22Rv1 (cell line): Measurements from ENCODE around the gene LZTS2.

Experiments used
- H3K27ac ChIP-seq: fragments of 450-650 bp; 2 replicates; pipeline ENCODE4 v1.5.1; 2017
- ZFX ChIP-seq: fragments of 450-650 bp; IDR thresholded peaks from 2 replicates; pipeline ENCODE4 v1.6.1; 2017; ENCODE audit warnings: antibody characterized with exemption, borderline replicate concordance
- TF ChIP-seq, protein P1 (sequence below): fragments of 450-650 bp; IDR thresholded peaks from 2 replicates; pipeline ENCODE4 v1.5.1; 2017; ENCODE audit warnings: mild to moderate bottlenecking

The LZTS2 gene

DNA sequence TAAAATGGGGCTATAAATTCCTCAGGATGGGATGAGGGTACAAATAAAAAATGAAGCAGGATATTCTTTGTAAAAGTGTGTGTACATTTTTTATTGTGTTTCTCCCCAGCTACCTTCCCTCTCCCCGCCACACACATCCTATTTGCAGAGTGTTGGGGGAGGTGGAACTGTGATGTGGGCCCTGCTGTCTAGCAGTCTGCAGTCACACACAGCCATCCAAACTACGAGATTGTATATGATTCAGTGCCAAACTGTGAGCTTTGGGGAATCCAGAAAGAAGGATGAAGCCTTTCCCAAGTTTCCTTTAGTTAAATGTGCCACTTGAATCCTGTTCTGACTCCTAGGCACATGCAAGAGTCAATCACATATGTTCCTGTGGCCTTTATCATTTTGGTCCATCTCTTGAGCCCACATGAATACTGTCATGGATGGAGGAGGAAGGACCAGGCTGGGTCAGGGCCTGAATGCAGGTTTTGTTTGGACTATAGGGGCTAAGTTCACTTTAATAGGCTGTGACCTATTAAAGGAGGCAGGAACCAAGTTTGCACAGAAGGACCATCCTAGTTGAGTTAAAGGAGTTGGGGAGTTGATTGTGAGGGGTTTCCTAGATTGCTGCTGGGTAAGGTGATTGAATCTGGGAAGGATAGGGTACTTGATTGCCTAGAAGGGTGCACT is 31.4 kb upstream of the LZTS2 start:
- TF ChIP-seq, protein P1, sequence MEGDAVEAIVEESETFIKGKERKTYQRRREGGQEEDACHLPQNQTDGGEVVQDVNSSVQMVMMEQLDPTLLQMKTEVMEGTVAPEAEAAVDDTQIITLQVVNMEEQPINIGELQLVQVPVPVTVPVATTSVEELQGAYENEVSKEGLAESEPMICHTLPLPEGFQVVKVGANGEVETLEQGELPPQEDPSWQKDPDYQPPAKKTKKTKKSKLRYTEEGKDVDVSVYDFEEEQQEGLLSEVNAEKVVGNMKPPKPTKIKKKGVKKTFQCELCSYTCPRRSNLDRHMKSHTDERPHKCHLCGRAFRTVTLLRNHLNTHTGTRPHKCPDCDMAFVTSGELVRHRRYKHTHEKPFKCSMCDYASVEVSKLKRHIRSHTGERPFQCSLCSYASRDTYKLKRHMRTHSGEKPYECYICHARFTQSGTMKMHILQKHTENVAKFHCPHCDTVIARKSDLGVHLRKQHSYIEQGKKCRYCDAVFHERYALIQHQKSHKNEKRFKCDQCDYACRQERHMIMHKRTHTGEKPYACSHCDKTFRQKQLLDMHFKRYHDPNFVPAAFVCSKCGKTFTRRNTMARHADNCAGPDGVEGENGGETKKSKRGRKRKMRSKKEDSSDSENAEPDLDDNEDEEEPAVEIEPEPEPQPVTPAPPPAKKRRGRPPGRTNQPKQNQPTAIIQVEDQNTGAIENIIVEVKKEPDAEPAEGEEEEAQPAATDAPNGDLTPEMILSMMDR, result no peak
- TF ChIP-seq ZFX, result no peak
- peak overlapping the region; percentile 15 for H3K27ac ChIP-seq

DNA sequence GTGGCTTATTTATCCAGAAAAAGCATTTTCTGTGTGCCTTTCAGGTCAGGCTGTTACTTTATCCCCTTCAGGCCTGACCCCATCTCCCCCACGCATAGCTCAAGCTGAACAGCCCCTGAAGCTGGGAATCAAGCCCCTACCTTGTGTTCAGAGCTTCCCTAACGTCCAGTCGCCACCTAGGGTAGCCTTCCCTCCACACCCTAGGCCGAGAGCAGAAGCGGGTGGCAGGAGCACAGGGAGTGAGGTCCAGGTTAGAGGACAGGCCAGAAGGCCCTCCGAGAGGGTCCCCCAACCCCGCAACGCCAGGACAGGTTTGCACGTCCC is 30.8 kb upstream of the LZTS2 start:
- peak overlapping the region; percentile 15; the same call in 1 of the 2 replicates for H3K27ac ChIP-seq
- no peak for TF ChIP-seq ZFX
- TF ChIP-seq, protein P1, result no peak

DNA sequence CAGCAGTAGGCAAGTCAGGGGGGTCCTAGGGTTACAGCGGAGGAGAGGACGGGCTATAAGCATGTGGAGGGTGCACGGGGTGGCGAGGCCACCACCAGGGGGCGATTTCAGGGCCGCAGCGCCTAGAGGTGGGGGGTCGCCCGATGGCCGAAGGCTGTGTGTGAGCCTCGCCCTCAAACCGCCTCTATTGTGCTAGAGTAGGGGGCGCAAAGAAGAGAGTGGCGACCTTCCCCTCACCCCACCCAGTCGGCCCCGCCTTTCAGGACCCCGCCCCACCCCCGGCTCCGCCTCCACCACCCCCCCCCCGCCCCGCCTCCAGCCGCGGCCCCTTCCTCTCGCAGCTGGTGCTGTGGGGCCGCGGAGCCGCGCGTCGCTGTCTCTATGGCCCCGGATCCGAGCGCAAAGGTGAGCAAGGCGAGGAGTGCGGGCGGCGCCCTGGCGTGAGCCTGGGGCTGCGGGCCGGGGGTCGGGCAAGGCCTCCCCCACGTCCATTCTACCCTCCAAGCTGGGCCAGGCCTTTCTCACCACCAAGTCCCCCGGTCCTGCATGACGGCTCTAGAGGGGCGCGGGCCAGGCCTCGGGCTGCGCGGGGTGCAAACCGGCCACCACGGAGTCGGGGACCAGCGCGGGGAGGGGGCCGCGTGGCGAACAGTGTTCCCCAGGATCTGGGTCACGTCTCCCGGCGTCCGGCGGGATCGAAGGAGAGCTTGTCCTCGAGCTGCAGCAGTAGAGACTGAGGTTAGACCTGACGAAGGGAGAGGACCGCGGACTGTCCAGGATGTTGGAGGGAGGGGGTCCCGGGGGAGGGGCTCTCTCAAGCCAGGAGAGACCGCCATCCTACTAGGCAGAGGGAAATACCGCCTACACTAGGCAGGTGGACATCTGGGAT is 30.2 kb upstream of the LZTS2 start, which contains the start of gene SEMA4G:
Gene SEMA4G, plus strand, starts transcription at position 318 of the 889 bp plus-strand sequence. CDS start 3,409 bp downstream, outside the sequence.
- TF ChIP-seq, protein P1, result peak; percentile 75
- TF ChIP-seq ZFX, result no peak
- H3K27ac ChIP-seq, result peak within 1 kb of the TSS; percentile 77

DNA sequence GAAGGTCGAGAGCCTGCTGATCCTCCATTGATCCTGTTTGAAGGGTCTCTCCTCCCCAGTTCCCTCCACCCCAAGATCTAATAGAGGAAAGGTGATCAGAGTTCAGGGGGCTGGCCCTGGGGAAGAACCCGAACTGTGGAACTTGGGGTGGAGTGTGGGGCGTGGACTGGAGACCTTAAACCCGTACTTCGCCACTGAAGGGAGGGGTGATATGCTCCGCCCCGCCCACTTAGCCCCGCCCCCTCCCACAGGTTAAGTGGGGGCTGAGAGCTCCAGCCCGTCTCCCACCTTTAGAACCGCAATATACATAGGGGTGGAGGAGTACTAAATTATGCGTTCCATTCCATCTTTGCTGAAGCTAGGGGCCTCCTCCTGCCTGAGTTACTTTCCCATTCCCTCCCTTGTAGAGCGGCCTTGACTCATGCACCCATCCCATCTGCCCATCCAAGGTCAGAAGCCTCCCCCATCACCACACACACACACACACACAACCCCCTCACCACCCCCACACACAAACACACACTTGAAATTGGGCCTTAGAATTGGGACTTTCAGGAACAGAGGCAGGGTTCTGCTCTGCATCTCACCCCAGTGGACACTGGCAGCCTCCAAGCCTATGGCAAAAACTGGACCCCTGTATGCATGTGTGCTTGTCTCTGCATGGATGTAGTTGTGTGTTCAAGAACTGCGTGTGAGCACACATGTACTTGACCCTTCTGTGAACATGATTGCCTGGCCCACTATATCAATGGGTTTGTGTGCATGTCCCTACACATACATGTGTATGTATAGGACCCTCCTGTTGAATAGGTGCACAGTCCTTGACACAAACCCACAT is 29.3 kb upstream of the LZTS2 start:
- TF ChIP-seq, protein P1, result no peak
- no peak for TF ChIP-seq ZFX
- H3K27ac ChIP-seq, result peak overlapping the region; percentile 77

DNA sequence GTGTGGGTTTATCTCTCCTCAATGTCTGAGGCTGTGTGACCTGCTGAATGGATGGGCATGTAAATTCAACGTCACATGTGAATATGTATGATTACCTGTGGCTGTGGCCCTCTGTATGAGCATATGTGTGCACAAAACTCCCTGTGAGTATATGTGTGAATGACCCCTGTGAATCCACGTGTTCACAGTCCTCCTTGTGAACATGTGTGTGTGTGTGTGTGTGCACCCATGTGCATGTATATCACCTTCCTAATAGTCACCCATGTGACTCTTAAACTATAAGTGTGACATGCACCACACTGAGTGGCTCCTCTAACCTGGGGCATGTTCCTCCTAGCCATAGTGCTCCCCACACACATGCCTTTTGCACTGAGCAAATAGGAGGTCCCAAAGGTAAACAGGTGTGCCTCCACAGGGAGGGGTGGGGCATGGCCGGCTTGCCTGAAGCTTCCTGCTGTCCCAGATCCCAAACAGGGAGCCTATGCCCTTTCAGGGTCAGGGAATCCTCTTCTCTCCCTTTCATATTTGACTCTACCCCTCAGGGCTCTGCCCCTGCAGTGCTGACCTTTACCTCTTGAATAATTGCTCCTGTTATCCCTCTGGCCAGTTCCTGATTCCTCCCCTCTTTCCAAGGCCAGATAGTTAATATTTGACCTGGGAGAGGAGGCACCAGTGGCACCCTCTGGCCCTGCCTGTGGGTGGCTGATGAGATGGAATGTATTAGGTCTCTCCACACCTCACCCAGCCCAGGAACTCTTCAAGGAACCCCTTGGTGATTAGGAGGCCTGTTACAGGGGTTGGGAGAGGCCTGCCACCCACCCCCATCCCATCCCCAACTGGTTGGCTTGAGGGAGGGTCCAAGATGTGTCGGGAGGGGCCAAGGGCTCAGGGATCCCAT is 28.4 kb upstream of the LZTS2 start:
- TF ChIP-seq ZFX, result no peak
- TF ChIP-seq, protein P1, result no peak
- H3K27ac ChIP-seq, result peak overlapping the region; percentile 77

DNA sequence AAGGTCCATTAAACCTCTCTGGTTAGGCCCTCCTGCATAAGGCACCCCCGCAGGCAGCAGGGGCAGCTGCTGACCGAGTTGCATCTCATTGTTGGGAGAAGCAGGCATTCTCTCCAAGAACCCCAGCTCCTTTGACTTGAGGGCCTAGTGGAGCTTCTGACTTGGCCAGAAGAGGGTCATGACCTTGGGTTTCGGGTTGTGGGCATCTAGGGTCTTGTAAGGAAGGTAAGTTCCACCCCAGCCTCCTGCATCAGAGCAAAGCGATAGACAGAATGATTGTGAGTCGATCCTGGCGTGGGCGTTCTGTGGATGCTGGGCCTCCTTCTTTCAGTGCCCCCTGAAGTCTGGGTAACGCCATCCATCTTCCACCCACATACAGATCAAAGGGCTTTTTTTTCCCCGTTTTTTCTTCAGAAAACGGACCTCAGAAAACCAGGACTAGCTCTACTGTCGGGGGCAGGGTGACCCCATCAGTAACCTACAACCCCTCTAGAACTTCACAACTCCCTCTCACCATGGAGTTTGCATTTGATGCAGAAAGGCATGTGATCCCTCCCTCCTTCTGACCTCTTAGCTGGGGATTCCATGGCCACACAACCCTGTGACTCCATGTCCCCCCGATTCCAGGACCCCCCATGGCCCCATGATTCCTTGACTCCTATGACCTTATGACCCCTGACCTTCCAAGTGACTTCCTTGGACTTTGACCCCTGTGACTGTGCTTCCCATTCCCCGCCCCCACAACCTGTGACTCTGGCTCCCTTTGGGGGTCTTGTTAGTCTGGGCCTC is 27.3 kb upstream of the LZTS2 start:
- no peak for TF ChIP-seq ZFX
- TF ChIP-seq, protein P1, result no peak
- peak overlapping the region; percentile 77 for H3K27ac ChIP-seq
